Heart left ventricle (tissue), 16 donors: ENCODE data around the gene PUDP. TPM values are rescaled to one million over a fixed set of nuclear protein-coding genes. Genes with fewer than 3 reads are reported as not detected.

Experiments
- ATAC-seq, 4 donors: fragments of 200-7000 bp; cut with Tn5 transposase; one replicate each; pipeline ENCODE4 v1.9.1; 2020 to 2022; ENCODE audit warnings: moderate library complexity in 4 of 4, mild to moderate bottlenecking in 3 of 4, moderate number of reproducible peaks in 1 of 4
- DNase-seq, 5 donors: peaks; one replicate each; pipeline ENCODE4 v3.0.0-alpha.2; 2020
- H3K27ac ChIP-seq, 12 donors: fragments of 200-600 bp; sonication (generic) in 4 of 12; one replicate each; pipeline versions ENCODE4 v1.5.0 to v1.8.0; 2016 to 2022; ENCODE audit warnings: mild to moderate bottlenecking in 2 of 12
- H3K27me3 ChIP-seq, 9 donors: fragments of 200-600 bp; sonication (generic) in 2 of 9; one replicate each; pipeline versions ENCODE4 v1.5.1 to v1.8.0; 2016 to 2022; ENCODE audit warnings: mild to moderate bottlenecking in 3 of 9
- H3K36me3 ChIP-seq, 9 donors: fragments of 200-600 bp; sonication (generic) in 2 of 9; one replicate each; pipeline versions ENCODE4 v1.5.0 to v1.8.0; 2018 to 2022; ENCODE audit warnings: mild to moderate bottlenecking in 2 of 9
- H3K4me1 ChIP-seq, 12 donors: fragments of 200-600 bp; sonication (generic) in 4 of 12; one replicate each; pipeline versions ENCODE4 v1.5.0 to v1.8.0; 2016 to 2022; ENCODE audit warnings: mild to moderate bottlenecking in 3 of 12
- H3K4me3 ChIP-seq, 12 donors: fragments of 200-600 bp; sonication (generic) in 4 of 12; one replicate each; pipeline versions ENCODE4 v1.5.0 to v1.8.0; 2017 to 2022; ENCODE audit warnings: mild to moderate bottlenecking in 9 of 12, moderate library complexity in 4 of 12
- H3K9me3 ChIP-seq, 12 donors: fragments of 200-600 bp; sonication (generic) in 4 of 12; one replicate each; pipeline versions ENCODE4 v1.5.0 to v1.8.0; 2016 to 2022; ENCODE audit warnings: mild to moderate bottlenecking in 1 of 12
- POLR2A ChIP-seq, 2 donors: fragments of 450-650 bp; IDR thresholded peaks; one replicate each; pipeline ENCODE4 v1.6.1; 2017; ENCODE audit warnings: antibody characterized with exemption in 2 of 2, mild to moderate bottlenecking in 2 of 2, moderate library complexity in 2 of 2
- WGBS, 4 donors: extraction: QIAGEN DNeasy Blood & Tissue Kit in 2 of 4; methylation state at CpG; one replicate each; pipeline versions ENCODE4 v1.1.5 to v1.1.7; 2013 to 2018; 5-methylcytosine and 5-hydroxymethylcytosine counted together
- intact Hi-C, 10 donors: fragments of 100-400 bp; cut with DNase I; formaldehyde crosslinking; loops; one replicate each; pipeline versions ENCODE4 v1.11.1 to v1.14.2; 2022
- polyA plus RNA-seq, 2 donors: library from polyadenylated mRNA; stranded (reverse); fragments of 200-250 nt; gene quantifications; one replicate each; pipeline ENCODE4 v1.2.3, GENCODE V29; 2013
- total RNA-seq, 9 donors: library from RNA; depleted of rRNA in 2 of 9; stranded (reverse); fragments of >200 nt in 2 of 9; fragmentation: NEBNext Ultra II Directional in 3 of 9; extraction: Animal tissue kit (Norgen Biotek cat#: 25700) in 3 of 9; gene quantifications; one replicate each; pipeline versions ENCODE4 v1.1.0 to v1.2.4, GENCODE V29; 2016 to 2023
- TF ChIP-seq, protein P1 (sequence below), 12 donors: fragments of 200-600 bp; sonication (generic) in 4 of 12; IDR thresholded peaks; one replicate each; pipeline versions ENCODE4 v1.5.0 to v1.8.0; 2018 to 2022; ENCODE audit warnings: antibody characterized with exemption in 12 of 12, mild to moderate bottlenecking in 5 of 12
- donor health status: ischemic (EF 13 %, LVEDD 7.1; RV severe dilation, severe dysfunction).
- donor health status: healthy with polysubstance abuse.
- donor health status: DM: no; HTN: yes; CAD: no.
- donor health status: DM: no; HTN: no; CAD: no.
- donor health status: ischemic (EF 25% LVEDD 6.9; RV normal size, moderate dysfunction).
- donor health status: ischemic (EF 25% LVEDD 5.7; RV mildly dilated, moderate dysfunction).
- donor health status: healthy.
- donor health status: DM: yes; HTN: yes; CAD: no.
- donor health status: ischemic (EF 35%, LVEDD 5.7; RV mildly dilated, moderate dysfunction).
- donor health status: nonischemic (EF 11% LVEDD 7.7; RV severe dilation, severe dysfunction).
- donor health status: DM: yes; HTN: yes; CAD: no.
- donor health status: PGD.
- donor health status: ischemic (EF 29% LVEDD 5.4; RV normal size, mild dysfunction).
- donor health status: nonischemic (EF 23%, LVEDD 6.1; RV moderate dilation, normal function).

The PUDP gene
- total and polyA plus RNA-seq, 11 donors = 11.2 to 36.4 (median 25.0) TPM

GRCh38 chrX:7054219-7055216 is 93.4 kb downstream of the PUDP start:
- peaks cover 0 to 27% (median 3%) of the 10 kb centered on the region in 9 donors for H3K36me3 ChIP-seq
- no peak overlapping the region for H3K27ac ChIP-seq
- intact Hi-C loops = no loop called here
- no peak overlapping the region for H3K4me3 ChIP-seq
- DNase-seq = no peak
- ATAC-seq = no peak
- H3K27me3 ChIP-seq = no peaks in the 10 kb centered on the region
- WGBS, 4 donors = 79 to 91% (median 86%) methylated on average over 14 of the region's 14 CpGs
- no peaks in the 10 kb centered on the region for H3K4me1 ChIP-seq
- no peak for TF ChIP-seq POLR2A (IDR thresholded peaks at IDR 0.05)
- TF ChIP-seq, protein P1, sequence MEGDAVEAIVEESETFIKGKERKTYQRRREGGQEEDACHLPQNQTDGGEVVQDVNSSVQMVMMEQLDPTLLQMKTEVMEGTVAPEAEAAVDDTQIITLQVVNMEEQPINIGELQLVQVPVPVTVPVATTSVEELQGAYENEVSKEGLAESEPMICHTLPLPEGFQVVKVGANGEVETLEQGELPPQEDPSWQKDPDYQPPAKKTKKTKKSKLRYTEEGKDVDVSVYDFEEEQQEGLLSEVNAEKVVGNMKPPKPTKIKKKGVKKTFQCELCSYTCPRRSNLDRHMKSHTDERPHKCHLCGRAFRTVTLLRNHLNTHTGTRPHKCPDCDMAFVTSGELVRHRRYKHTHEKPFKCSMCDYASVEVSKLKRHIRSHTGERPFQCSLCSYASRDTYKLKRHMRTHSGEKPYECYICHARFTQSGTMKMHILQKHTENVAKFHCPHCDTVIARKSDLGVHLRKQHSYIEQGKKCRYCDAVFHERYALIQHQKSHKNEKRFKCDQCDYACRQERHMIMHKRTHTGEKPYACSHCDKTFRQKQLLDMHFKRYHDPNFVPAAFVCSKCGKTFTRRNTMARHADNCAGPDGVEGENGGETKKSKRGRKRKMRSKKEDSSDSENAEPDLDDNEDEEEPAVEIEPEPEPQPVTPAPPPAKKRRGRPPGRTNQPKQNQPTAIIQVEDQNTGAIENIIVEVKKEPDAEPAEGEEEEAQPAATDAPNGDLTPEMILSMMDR (IDR thresholded peaks at IDR 0.05) = no peak
- no peaks in the 10 kb centered on the region for H3K9me3 ChIP-seq

DNA sequence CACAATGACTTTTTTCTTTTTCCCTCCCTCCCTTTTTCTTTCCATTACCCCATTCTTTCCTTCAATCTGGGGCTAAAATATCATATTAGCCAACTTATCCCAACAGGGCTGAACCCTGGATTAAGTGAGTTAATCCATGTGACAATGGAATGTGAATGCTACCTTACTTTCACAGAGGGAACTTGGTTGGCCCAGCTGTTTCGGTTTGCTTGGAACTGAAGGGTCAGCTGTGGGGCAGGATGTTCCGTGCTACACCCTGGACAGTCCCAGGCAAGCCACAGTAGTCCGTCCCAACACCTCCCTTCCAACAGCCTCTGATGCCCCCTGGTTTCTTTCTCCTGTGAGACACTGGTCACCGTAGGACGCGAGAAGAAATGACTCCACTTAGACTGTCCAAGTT is 95.4 kb downstream of the PUDP start:
- TF ChIP-seq, protein P1 (IDR thresholded peaks at IDR 0.05) = no peak
- no peak for TF ChIP-seq POLR2A (IDR thresholded peaks at IDR 0.05)
- intact Hi-C loops = no loop called here
- no peak for ATAC-seq

GRCh38 chrX:7050271-7050670 is 97.7 kb downstream of the PUDP start:
- peaks cover 0 to 16% (median 6%) of the 10 kb centered on the region in 9 donors for H3K36me3 ChIP-seq
- TF ChIP-seq, protein P1 (IDR thresholded peaks at IDR 0.05) = no peak
- no peak for TF ChIP-seq POLR2A (IDR thresholded peaks at IDR 0.05)
- intact Hi-C loops = no loop called here

More for the DNA sequence above, 95.4 kb downstream of the PUDP start:
- WGBS, 4 donors = 89 to 98% (median 97%) methylated on average over 6 of the region's 6 CpGs
- Histone ChIP-seq H3K27me3 (no peaks in the 10 kb centered on the region), H3K4me1 (no peaks in the 10 kb centered on the region), H3K36me3 (peaks cover 0 to 26% (median 6%) of the 10 kb centered on the region in 9 donors), H3K27ac (no peak overlapping the region), H3K9me3 (no peaks in the 10 kb centered on the region), H3K4me3 (no peak overlapping the region)
- no peak for DNase-seq

DNA sequence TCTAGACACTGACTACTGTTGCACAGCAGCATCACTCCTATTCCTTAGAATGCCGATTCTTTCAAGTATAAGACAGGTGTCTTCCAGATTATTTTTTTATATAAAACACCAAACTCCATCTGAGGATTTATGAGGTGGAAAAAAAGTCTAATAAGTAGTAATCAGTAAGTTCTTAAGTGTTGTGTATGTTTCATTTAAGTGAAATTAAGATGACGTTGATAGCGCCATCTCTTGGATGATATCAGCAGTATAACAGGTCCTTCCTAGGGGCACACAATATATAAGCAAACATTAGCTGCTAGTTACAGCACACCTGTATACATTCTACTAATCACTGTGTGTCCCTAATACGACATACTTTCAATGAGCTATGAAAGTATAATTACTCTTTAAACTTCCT is 100.0 kb downstream of the PUDP start:
- TF ChIP-seq, protein P1 (IDR thresholded peaks at IDR 0.05) = no peak
- TF ChIP-seq POLR2A (IDR thresholded peaks at IDR 0.05) = no peak
- WGBS, 4 donors = 97 to 98% (median 97%) methylated on average over 4 of the region's 4 CpGs

More at GRCh38 chrX:7050271-7050670, 97.7 kb downstream of the PUDP start:
- WGBS, 4 donors = 81 to 93% (median 88%) methylated on average over 7 to 11 of the region's 11 CpGs
- H3K27ac ChIP-seq = no peak overlapping the region
- H3K27me3 ChIP-seq = no peaks in the 10 kb centered on the region
- no peaks in the 10 kb centered on the region for H3K4me1 ChIP-seq
- no peak for ATAC-seq
- no peaks in the 10 kb centered on the region for H3K9me3 ChIP-seq
- no peak for DNase-seq
- no peak overlapping the region for H3K4me3 ChIP-seq

More for the DNA sequence above, 100.0 kb downstream of the PUDP start:
- Histone ChIP-seq H3K27ac (no peak overlapping the region), H3K36me3 (peaks cover 0 to 16% (median 6%) of the 10 kb centered on the region in 9 donors), H3K4me3 (no peak overlapping the region), H3K27me3 (no peaks in the 10 kb centered on the region), H3K9me3 (no peaks in the 10 kb centered on the region), H3K4me1 (no peaks in the 10 kb centered on the region)
- intact Hi-C loops = no loop called here
- ATAC-seq (no peak), DNase-seq (no peak)
